ENCODE results near the gene PLSCR1.
"Not testable (repeated sequence)": the region's sequence is repeated elsewhere in the genome, so short reads cannot be mapped to it uniquely, and the experiment has no call there.

Gene PLSCR1

DNA sequence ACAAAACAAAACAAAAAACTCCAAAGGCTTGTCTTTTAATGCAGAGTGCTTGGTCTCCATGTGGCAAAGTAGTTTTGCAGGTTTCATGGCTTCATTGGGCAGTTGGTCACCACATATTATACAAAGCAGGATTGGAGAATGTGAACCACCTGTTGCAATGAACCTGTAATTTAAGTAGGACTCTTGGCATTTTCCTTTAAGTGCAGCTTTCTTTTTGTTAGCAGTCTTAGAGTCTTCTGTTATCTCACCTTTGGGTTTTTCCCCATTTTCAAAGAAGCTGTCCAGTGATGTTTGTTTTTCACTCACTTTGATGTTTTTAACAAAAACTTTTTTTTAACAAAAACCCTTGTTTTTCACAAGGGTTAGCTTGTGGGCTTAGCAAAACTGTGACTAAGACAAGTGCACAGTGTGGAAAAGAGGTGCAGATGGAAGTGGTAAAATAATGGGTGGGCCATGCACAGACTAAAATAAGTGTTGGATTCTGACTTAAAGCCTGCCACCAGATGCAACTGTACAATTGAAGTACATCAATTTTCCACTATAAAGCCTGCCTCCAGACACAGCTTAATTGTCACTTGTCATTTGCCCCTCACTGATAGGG lies 2.9 kb upstream of the PLSCR1 start:
- DNase-seq (ENCODE audit: low spot score): no peak

DNA sequence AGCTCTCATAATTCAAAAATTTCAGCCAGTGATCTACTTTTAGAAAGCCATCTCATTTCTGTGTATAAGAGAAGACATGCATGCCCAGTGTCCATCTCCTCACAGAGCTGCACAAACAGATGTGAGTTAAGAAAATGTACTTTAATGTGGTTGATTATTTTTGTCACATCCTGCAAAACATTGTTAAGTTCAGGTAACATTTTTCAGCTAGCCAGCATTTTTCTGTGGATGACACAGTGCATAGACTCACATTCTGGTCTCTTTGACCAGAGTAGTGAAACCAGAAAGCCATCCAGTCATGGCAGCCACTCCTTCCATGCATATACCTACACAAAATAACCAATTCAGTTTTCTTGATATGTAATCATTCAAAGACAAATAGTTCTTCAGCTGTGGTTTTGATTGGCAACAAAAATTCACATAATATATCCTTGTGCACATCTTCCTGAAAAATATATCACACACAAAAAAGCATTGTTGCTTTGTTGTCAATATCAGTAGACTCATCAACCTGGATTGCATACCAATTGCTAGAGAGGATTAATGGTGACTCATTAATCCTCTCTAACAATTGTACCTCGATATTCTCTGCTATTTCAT lies 2.1 kb upstream of the PLSCR1 start:
- no peak for DNase-seq (ENCODE audit: low spot score)

GRCh38 chr3:146544929-146545528 lies 622 bp upstream of the PLSCR1 start:
- no peak for DNase-seq (ENCODE audit: low spot score)

DNA sequence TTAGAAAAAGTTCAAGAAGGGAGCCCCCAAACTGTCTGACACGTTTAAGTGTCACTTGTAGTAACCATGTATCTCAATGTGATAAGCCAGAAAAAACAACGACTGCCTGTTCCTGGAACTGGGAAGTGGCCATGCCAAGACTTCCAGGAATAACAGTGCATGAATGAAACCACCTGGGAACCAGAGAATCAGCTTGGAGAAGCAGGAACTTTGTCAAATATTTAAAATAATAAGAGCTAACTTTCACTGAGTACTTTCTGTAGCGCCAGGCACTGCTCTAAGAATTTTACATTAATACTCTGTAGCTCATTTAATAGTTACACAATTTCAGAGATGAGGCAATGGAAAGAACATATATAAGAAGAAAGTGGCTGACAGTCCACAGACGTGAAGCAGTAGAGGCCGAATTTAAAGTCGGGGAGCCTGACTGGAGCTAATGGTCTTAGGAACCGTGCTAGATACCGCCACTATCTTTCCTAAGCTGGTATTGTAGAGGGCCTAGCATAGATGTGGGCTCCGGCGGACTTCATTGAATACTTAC lies 876 bp downstream of the PLSCR1 start:
- DNase-seq (ENCODE audit: low spot score): no peak

DNA sequence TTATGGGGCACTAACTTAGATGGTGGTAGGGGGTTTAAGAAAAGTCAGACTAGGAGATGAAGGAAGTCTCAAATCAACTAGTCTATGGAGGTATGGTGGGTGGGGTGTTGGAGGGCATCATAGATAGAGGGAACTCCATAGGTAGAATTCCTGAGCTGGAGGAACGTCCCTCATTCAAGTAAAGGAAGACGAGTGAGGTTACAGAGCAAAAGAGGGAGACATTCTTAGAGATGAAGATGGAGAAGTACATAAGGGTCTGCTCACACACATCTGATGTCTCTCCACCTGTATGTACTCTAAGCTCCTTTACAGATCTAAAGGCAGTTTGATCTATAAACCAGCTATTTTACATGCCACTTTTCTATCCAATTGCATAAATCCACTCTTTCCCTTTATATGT lies 1.4 kb downstream of the PLSCR1 start:
- DNase-seq (ENCODE audit: low spot score): no peak

DNA sequence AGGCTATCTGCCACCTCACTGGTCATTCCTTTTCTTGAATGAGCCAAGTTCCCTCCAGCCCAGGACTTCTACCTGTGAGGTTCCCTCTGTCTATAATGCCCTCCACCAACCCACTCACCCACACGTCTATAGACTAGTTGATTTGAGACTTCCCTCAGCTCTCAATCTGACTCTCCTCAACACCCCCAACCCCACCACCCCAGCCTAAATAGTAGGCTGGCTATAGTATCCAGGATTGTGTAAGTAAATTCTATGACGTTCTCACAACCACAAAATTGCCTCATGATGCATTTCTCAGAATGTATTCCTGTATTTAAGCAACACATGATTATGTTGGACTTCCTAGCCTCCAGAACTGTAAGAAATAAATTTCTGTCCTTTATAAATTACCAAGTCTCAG lies 2.2 kb downstream of the PLSCR1 start:
- no peak for DNase-seq (ENCODE audit: low spot score)

DNA sequence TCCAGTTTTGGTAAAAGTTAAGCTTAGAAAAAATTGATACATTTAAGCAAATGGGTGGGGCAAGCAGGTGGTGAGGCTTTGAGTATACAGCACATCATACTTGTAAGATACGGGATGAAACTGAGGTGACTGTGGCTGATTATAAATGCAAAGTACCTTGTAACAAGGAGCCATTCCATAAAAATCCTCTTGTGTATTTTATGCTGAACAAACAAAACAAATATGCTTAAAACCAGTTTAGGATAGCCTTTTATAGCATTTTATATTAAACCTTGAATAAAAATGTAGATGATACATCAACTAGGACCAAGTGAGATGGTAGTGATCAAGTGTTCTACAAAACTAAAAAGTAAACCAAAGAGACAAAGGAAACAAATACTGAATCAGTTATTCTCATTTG lies 3.4 kb downstream of the PLSCR1 start:
- no peak for DNase-seq (ENCODE audit: low spot score)

DNA sequence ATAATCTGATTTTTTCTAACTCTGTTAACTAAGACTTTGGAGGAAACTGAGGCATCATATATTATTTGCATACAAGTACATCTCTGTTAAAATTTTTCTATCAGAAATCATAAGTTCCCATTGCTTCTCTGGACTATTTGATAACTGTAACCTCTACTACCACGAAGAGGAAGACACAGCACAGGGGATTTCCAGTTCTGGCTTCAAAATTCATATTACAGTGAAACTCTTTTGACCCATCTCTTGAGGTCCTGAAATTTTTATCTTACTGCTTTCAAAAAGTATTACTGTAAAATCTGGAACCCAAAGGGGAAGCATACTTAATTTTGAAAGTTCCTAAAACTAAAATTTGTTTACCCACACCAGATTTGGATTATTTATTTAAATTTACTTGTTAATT lies 4.2 kb downstream of the PLSCR1 start:
- DNase-seq (ENCODE audit: low spot score): no peak

DNA sequence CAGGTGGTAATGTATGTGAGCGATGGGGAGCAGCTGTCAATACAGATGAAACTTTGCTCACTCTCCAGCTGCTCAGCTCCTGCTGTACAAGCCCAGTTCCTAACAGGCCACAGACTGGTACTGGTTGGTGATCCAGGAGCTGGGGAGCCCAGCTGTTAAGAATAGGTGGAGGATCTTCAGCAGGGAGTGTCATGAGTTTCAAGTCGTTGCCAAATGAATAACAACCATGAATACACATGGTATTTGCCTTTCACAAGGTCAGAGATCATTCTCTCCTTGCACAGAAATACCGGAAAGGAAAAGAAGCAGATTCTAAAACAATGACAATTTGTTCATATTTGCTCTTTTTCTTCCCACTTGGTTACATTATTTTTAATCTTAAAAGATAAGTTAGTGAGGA lies 5.1 kb downstream of the PLSCR1 start:
- DNase-seq (ENCODE audit: low spot score): no peak

DNA sequence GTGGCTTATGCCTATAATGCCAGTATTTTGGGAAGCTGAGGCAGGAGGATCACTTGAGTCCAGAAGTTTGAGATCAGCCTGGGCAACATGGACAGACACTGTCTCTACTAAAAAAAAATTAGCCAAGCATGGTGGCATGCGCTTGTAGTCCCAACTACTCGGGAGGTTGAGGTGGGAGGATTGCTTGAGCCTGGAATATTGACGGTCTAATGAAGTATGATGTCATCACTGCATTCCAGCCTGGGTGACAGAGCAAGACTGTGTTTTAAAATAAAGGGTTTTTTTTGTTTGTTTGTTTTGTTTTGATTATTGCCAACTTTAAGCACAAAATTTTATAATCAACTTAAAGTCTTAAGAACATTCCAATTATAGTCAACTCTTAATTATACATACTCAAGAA lies 6.8 kb downstream of the PLSCR1 start:
- no peak for DNase-seq (ENCODE audit: low spot score)

DNA sequence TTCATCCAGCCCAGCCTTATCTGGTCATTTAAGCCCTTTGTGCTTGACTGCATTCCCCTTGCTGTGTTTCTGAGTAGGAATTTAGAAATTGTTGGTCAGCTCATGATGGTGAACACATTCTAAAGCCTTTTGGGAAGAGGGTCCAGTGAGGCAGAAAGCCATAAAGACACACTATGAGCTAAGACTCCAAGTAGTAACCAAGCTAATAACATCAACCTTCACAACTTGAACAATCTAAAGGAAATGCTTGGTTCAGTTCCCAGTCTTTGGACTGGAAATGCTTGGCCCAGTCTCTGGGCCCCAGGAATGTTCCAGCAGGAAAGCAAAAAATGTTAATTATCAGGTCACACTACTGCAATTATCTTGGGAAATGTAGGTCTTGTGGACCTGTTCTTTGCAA lies 7.7 kb downstream of the PLSCR1 start:
- no peak for DNase-seq (ENCODE audit: low spot score)

DNA sequence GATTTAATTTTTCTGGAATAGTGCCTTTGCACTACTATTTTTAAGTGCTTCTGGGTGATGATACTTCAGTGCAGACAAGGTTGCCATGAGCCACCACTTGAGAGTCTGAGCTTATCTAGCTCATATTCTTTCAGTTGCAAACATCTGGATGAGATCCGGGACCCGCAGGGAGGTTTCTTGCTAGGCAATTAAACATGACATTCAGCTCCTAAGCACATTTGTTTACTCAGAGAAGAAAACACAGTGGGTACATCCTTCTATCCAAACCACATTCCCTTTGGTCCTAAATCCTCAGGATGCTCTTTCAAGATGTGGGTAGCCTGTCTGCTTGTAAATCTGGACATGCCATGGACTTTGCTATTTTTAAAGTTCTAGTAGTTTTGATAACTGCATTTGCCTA lies 12.0 kb downstream of the PLSCR1 start:
- no peak for DNase-seq (ENCODE audit: low spot score)

DNA sequence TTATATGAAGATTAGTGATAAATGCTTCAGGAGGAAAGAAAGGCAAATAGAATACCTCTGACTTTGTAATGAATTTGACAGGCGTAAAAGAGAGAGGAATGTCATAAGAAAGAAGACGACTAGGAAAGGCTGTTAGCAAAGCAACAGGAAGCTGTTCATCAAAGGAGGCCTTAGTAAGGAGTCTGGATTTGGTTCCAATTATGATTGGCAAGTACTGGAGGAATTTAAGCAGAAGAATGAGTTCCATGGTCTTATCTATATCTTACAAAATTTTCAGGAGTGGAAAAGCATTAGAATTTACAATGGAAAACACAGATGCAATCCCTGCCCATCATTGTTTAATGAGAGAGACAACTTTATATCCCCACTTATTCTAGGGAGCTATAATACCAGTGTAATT lies 13.8 kb downstream of the PLSCR1 start:
- no peak for DNase-seq (ENCODE audit: low spot score)

- no peak for DNase-seq (ENCODE audit: low spot score)
Measured at GRCh38 chr3:146529021-146529420, 15.4 kb downstream of the PLSCR1 start.

- DNase-seq (ENCODE audit: low spot score): no peak
Measured at GRCh38 chr3:146524961-146525360, 19.4 kb downstream of the PLSCR1 start.

DNA sequence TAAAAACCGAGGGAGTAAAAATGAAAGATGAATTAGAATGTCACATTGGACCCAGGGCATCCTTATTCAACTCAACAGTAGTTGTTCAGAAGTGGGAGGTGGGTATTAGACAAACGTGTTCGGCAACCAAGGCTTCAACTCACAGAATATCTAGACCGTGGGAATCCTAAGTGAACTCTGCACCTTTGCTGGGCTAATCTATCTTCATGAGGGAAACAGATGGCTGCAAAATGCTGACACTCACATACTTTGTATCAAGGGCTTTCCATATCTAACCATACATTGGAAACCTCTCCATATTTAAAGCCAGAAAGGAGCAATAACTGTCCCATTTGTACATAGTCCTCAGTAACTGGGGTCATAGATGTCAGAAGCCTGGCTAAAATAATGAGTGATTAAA lies 20.9 kb downstream of the PLSCR1 start:
- DNase-seq (ENCODE audit: low spot score): no peak

- DNase-seq (ENCODE audit: low spot score): not testable (repeated sequence)
Measured at GRCh38 chr3:146522174-146523158, 21.9 kb downstream of the PLSCR1 start.

GRCh38 chr3:146521394-146521793 lies 23.0 kb downstream of the PLSCR1 start:
- DNase-seq (ENCODE audit: low spot score): no peak

- DNase-seq (ENCODE audit: low spot score): no peak
Measured at GRCh38 chr3:146519810-146520209, 24.6 kb downstream of the PLSCR1 start.

GRCh38 chr3:146517684-146518435 lies 26.5 kb downstream of the PLSCR1 start:
- no peak for DNase-seq (ENCODE audit: low spot score)

DNA sequence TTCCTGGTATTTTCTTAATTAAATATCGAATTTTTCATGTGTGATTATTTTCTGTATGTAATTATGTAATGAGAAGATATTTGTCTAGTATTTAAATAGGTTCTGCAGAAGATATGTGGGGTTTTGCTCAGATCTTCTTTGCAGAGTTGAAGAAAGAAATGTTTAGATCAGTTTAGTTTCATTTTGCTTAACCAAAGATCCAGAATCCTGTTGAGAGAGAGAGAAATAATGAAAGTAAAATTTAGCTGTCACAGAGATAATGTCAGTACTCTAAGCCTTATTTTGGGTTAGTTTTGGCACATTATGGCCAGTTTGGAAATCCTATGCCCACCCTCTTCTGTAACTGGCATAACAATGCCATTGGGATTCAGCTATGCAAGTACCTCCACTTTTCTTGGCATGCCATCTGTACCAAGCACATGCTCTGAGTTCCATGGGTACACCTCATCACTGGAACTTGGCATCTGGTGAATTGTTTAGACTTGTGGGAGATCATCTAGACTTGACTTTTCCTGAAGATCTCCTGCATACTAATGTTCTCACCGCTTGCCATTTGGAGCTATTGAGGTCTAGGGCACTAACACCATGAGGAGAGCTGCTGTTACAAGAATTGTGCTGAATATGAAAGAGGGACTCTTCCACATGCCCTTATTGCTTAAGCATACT lies 30.9 kb downstream of the PLSCR1 start:
- no peak for DNase-seq (ENCODE audit: low spot score)
